NOMO-1 treated with dmso at 0.1 percent for 144 hours (cell line): ENCODE measurements around the gene FGF14.

Experiments
- DNase-seq: peaks from one replicate; lab custom pipeline; 2025; ENCODE audit not compliant: unreplicated experiment; lab: John Stamatoyannopoulos, UW

FGF14 gene

GRCh38 chr13:102401766-102402165 is at the start of gene FGF14:
Gene FGF14 (minus strand): TSS chr13:102402048.
- DNase-seq: no peak

- DNase-seq: no peak
These were observed 41.4 kb upstream of the FGF14 start for GRCh38 chr13:102443249-102443648.

DNA sequence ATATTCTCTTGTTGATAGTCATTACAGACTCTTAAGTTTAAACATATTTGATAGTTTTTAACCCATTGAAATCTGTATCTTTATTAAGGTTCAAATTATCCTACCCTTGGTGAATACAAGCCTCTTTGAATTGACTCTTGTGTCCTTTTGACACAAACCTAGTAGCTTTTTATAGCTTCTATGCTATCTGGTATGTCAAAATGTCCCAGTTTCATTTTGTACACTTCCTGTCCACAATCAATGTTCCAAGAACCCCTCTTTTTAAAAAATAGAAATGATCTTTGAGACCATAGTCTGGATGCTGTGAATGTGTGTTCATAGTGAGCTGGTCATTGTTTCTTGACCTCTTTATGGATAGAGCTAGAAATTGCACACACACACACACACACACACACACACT is 39.2 kb upstream of the FGF14 start:
- no peak for DNase-seq

GRCh38 chr13:102440259-102440936 is 38.5 kb upstream of the FGF14 start:
- DNase-seq: no peak

- DNase-seq: no peak
These were observed 20.8 kb upstream of the FGF14 start for GRCh38 chr13:102422690-102423089.

DNA sequence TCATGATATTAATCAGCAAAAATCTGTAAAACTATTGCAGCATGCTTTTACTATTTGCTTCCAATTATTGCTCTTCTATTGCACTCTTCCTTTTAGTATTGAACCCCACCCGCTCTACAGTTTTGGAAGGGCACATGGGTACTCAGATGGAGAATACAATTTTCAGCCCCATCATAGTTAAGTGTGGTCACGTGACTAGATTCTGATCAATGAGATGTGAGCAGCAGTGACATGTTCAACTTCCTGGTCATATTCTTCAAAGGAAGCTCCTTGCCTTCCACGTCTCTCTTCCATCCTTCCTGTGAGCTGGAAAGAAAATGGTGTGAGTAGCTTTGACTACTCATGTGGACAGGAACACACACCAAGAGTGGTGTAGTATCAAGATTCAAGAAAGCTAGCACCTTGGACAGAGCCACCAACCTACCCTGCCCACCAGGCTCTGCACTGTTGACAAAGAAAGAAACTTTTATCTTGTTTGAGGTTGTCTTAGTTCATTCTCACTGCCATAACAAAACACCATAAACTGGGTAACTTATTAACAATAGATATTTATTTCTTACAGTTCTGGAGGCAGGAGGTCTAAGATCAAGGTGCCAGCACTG is 3.8 kb upstream of the FGF14 start:
- DNase-seq: no peak

DNA sequence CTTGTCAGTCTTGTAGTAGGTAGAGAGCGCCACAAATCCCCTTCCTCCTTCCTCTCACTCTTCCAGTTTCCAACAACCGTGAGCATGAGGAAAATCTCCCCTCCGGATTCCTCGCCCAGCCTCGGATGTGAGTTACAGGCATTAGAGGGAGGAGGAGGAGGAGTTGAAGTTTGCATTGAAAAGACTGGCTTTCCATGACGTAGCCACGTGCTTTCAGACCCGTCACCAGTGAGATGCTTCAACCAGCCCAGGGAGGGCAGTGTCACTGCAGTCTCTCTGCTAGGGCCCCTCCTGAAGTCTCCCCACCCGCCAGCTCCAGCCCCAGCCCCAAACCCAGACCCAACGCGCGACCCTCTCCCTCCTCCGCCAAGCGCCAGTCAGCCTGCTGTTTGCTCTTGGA is 442 bp upstream of the FGF14 start:
- DNase-seq: no peak

DNA sequence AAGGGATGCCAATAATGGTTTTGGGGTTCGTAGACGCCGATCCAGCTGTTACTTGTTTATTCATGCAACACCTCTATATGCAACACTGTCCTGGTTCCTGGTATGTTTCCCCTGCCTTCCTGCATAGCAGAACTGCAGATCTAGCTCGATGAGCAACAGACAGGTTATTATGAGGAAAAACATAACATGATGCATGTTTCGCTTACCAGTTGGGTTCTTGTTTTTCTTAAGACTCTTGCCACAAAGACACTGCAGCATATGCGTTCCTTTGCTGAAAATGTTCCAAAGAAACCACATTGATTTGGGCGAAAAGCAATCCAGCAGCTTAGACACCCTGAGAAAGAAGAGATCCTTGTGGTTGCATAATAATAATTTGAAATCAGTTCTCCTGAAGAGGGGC is 583 bp downstream of the FGF14 start:
- DNase-seq: no peak

GRCh38 chr13:102400675-102401145 is 1.1 kb downstream of the FGF14 start:
- no peak for DNase-seq

DNA sequence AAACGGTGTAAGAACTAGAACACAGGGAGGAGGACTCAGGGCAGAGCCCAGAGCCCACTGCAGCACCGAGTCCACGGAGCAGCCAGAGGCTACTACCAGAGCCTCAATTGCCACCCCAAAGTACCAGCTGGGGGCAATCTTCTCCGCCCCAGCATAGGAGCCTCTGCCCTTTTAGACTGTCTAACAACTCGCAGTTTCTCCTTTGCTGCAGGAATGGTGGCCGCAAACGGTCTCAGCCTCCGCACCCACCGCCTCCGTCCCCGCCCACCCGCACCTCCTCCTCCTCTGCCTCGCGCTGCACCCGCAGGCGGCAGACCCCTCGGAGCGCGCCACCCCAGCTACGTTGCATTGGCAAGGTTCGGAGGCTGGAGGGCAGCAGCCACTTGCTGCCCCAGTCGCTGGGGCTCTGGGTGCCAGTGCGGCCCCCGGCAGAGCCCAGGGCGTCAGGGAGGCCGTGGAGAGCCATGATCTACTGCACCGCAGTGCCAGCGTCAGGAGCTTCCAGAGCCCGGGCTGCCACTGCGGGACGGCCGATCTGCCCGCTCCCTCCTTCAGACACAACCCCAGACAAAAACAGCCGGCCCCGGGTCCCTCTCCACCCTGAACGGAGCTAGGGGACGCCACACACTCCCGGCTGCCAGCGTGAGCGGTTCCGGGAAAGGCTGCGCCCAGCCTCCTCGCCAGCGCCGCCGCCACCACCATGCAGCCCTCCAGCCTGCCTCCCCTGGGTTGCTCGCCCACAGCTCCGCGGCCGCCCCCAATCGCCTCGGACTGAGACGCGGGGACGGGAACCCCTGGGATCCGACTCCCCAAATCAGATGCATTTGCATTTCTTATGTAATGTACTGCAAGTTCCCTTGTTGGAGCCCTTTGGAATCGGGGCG is 1.8 kb downstream of the FGF14 start:
- no peak for DNase-seq

DNA sequence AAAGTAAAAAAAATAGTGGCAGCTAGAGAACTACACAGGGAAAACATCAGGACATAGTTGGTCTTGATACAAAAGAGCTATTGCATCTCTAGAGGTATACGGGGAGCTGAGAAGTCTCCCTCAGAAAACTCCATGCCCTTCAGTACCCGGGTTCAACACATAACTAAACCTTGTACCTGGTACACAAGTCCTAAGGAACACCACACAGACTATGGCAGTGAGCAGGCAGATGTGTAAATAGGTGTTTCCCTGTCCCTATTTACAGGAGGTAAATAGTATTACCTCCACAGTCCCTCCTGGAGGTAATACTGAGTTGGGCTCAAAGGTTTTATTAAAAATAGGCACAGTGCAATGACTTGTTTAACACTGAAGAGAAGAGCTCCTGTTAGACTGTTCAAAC is 5.9 kb downstream of the FGF14 start:
- no peak for DNase-seq

DNA sequence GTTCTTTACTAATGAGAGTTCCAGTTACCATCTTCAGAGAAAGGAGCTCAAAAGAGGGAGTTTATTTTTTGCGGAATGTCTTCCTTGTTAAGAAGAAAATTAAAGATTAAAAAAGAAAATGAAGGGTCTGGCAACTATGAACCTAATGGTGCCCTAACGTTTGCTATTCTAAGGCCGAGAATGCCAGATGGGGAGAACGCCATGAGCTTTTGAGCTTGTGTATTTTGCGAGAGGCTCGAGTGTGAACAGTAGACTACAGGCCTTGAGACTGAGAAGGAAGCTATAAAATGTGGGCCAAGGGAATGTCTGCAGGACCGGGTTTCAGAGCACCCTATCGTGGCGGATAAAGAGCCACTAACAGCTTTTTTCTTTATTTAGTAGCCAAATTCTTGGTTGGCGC is 6.7 kb downstream of the FGF14 start:
- no peak for DNase-seq

- peak; percentile 64 for DNase-seq
These were observed 7.4 kb downstream of the FGF14 start for GRCh38 chr13:102394158-102395053.

DNA sequence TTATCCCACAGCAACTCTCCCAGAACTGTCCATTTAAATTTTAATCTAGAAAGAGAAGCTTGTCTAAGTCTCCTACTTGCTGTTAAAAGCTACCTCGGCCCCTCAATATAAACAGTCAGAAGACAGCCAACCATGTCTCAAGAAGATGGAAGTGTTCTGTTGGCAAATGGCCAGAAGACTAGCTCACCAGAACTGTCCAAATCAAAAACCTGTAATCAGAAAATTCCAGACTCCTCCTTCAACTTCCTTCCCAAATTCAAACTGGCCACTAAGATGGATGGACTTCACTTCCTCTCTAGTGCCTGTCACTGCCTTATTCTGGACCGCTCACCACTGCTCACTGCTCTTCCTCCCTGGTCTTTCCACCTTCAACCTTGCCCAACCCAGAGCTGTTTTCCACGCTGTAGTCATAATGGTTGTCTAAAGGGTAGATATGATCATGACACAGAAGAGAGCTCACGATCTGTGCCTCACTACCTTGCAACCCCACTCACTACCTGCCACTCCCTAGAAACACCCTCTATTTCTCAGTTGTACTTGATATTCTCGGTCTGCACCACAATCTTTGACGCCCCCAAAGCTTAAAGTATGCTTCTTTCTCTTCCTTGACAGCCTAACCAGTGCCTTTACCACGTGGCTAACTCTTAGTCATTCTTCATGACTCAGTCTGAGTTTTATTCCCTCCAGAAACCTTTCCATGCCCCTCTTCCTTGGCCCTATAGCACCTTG is 9.2 kb downstream of the FGF14 start:
- no peak for DNase-seq

GRCh38 chr13:102386461-102386860 is 15.4 kb downstream of the FGF14 start:
- DNase-seq: no peak

- no peak for DNase-seq
These were observed 21.8 kb downstream of the FGF14 start for GRCh38 chr13:102380012-102380411.

GRCh38 chr13:102376318-102376717 is 25.5 kb downstream of the FGF14 start:
- no peak for DNase-seq

DNA sequence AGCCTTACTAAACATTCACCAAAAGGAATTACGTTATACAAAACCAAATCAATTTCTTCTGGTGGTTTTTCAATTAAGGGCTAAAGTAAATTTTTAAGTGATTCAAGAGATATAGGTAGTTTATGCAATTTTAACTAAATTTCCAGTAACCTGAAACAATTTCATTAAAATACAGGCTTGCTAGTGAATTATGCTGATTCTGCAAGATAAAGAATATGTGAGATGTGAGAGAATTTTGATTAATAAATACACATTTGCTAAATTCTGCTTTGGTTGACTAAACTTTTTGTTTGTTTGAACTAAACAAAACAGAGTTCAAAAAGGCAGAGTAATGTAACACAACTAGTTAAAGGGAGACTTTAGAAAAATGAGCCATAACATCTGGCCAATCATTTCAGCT is 27.1 kb downstream of the FGF14 start:
- DNase-seq: no peak

DNA sequence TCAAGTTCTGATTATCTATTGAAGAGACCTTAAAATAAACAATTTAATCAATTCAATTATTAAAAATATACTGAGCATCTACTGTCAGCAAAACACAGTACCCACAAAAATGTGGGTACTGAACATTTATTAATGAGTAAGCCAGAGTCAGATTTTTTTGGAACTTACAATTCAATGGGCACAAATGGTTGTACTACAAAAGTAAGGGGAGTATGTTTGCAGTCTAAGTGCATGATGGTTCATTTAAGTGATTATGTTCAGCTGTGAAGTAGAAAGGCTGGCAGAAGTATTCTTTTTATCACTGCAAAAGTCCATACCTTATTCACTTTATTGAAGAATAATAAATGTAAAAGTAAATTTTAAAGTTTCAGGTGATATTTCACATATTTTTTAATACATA is 27.6 kb downstream of the FGF14 start:
- DNase-seq: no peak

DNA sequence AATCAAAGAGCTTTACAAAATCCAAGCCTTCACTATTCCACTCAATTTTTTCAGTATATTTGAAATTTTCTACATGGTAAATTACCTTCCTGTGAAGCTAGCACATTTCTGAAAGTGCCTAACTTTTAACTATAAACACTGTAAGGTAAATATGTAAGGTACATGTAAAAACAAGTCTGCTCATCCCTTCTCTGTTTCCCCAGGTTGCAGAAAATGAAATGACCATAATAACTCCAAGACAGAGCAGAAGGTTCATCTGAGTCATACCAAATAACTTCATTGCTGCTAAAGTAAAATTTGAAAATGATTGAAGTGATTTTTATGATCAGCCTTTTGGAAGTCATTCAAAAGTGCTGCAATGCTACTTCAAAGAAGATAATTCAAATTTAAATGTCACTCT is 28.6 kb downstream of the FGF14 start:
- DNase-seq: no peak
